HEK293 (cell line): ENCODE measurements around the gene FGFRL1.

Experiments used
- CTCF ChIP-seq: fragments of 450-650 bp; formaldehyde crosslinking; IDR thresholded peaks from 2 replicates; pipeline ENCODE4 v1.5.1; 2016; ENCODE audit warnings: missing biosample characterization, missing genetic modification characterization
- ZBTB17 ChIP-seq: fragments of 450-650 bp; formaldehyde crosslinking; IDR thresholded peaks from 2 replicates; pipeline ENCODE4 v1.5.1; 2016; ENCODE audit warnings: missing biosample characterization, missing genetic modification characterization
- ZNF121 ChIP-seq: fragments of 450-650 bp; formaldehyde crosslinking; IDR thresholded peaks from 2 replicates; pipeline ENCODE4 v1.5.1; 2016; ENCODE audit warnings: missing biosample characterization, missing genetic modification characterization
- ZNF138 ChIP-seq: fragments of 450-650 bp; formaldehyde crosslinking; IDR thresholded peaks from 2 replicates; pipeline ENCODE4 v1.5.1; 2016; ENCODE audit warnings: missing biosample characterization, missing genetic modification characterization, borderline replicate concordance
- ZNF335 ChIP-seq: fragments of 450-650 bp; formaldehyde crosslinking; conservative IDR thresholded peaks from 2 replicates; pipeline ENCODE4 v1.5.1; 2016; ENCODE audit warnings: missing biosample characterization, missing genetic modification characterization
- ZNF623 ChIP-seq: fragments of 450-650 bp; formaldehyde crosslinking; IDR thresholded peaks from 2 replicates; pipeline ENCODE4 v1.5.1; 2016; ENCODE audit warnings: missing biosample characterization, missing genetic modification characterization
- ZNF660 ChIP-seq: fragments of 450-650 bp; IDR thresholded peaks from 2 replicates; pipeline ENCODE4 v1.5.1; 2018; ENCODE audit warnings: missing biosample characterization, mild to moderate bottlenecking, missing genetic modification characterization
- ZNF777 ChIP-seq: fragments of 450-650 bp; formaldehyde crosslinking; IDR thresholded peaks from 2 replicates; pipeline ENCODE4 v1.5.1; 2017; ENCODE audit warnings: missing biosample characterization, missing genetic modification characterization, borderline replicate concordance
- ZSCAN18 ChIP-seq: fragments of 450-650 bp; formaldehyde crosslinking; IDR thresholded peaks from 2 replicates; pipeline ENCODE4 v1.5.1; 2016; ENCODE audit warnings: missing biosample characterization, missing genetic modification characterization
- ZXDB ChIP-seq: fragments of 450-650 bp; formaldehyde crosslinking; IDR thresholded peaks from 2 replicates; pipeline ENCODE4 v1.5.1; 2016; ENCODE audit warnings: missing biosample characterization, missing genetic modification characterization
- TF ChIP-seq, protein P1 (sequence below): fragments of 450-650 bp; formaldehyde crosslinking; optimal IDR thresholded peaks from 2 replicates; pipeline ENCODE3; 2016; ENCODE audit warnings: missing biosample characterization, mild to moderate bottlenecking, missing genetic modification characterization
- TF ChIP-seq, protein P2 (sequence below): fragments of 450-650 bp; formaldehyde crosslinking; IDR thresholded peaks from 2 replicates; pipeline ENCODE4 v1.5.1; 2016; ENCODE audit warnings: missing biosample characterization, missing genetic modification characterization, low read depth

DNA sequence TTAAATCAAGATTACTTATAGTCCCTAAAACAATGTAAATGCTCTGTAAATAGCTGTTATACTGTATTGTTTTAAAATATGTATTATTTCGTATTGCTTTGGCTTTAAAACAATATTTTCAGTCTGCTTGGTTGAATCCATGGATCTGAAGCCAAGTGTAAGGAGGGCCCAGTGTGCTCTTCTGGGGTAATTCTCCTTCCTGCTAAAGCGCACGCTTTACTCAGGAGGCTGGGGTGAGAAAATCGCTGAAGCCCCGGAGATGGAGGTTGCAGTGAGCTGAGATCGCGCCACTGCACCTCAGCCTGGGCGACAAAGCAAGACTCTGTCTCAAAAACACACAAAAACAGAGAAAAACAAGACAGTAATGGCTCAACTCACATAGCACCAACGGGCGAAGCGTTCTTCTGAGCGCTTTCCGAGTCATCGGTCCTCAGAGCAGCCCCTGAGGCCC, 25.0 kb upstream of the FGFRL1 start:
- TF ChIP-seq ZBTB17 (tag by site-specific recombination) = peak; percentile 70
- TF ChIP-seq, protein P1, sequence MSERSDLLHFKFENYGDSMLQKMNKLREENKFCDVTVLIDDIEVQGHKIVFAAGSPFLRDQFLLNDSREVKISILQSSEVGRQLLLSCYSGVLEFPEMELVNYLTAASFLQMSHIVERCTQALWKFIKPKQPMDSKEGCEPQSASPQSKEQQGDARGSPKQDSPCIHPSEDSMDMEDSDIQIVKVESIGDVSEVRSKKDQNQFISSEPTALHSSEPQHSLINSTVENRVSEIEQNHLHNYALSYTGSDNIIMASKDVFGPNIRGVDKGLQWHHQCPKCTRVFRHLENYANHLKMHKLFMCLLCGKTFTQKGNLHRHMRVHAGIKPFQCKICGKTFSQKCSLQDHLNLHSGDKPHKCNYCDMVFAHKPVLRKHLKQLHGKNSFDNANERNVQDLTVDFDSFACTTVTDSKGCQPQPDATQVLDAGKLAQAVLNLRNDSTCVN (tag by site-specific recombination) = no peak
- no peak for TF ChIP-seq CTCF (tag by site-specific recombination)
- peak; percentile 67 for TF ChIP-seq ZNF335 (tag by site-specific recombination)
- no peak for TF ChIP-seq ZNF660 (tag by site-specific recombination)
- TF ChIP-seq ZSCAN18 (tag by site-specific recombination) = no peak
- no peak for TF ChIP-seq ZNF777
- TF ChIP-seq, protein P2, sequence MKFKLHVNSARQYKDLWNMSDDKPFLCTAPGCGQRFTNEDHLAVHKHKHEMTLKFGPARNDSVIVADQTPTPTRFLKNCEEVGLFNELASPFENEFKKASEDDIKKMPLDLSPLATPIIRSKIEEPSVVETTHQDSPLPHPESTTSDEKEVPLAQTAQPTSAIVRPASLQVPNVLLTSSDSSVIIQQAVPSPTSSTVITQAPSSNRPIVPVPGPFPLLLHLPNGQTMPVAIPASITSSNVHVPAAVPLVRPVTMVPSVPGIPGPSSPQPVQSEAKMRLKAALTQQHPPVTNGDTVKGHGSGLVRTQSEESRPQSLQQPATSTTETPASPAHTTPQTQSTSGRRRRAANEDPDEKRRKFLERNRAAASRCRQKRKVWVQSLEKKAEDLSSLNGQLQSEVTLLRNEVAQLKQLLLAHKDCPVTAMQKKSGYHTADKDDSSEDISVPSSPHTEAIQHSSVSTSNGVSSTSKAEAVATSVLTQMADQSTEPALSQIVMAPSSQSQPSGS = no peak
- no peak for TF ChIP-seq ZXDB (tag by site-specific recombination)
- TF ChIP-seq ZNF623 (tag by site-specific recombination) = no peak
- TF ChIP-seq ZNF138 (tag by site-specific recombination) = no peak
- TF ChIP-seq ZNF121 = no peak
